MM.1S (cell line): Measurements from ENCODE around the gene SREBF2.

Experiments used
- EZH2 ChIP-seq: fragments of 300-600 bp; sonication (generic); optimal IDR thresholded peaks from 2 replicates; pipeline ENCODE3; 2017; ENCODE audit warnings: low read depth, mild to moderate bottlenecking, antibody characterized with exemption, low read length, mixed read lengths
- TF ChIP-seq, protein P1 (sequence below): fragments of 300-600 bp; sonication (generic); IDR thresholded peaks from 2 replicates; pipeline ENCODE4 v1.5.1; 2016; ENCODE audit warnings: antibody characterized with exemption, low read length, mixed read lengths

DNA sequence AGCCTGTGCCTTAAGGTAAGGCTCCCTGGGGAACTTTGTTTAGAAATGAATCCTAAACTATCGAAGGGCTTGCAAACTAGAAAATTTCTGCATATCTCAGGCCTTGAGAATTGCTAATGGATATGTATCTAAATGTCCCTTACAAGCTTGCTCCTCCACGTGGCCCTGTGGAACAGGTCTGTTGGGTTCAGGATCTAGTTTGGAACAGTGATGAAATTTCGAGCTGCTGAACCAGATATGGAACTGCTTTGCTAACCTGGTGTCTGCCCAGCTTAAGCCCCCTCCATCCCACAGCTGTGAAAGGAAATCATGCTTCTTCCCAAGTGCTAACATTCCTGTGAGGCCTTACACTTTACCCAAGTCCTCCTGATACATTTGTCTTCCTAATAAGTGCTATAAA is 11.6 kb downstream of the SREBF2 start:
- TF ChIP-seq, protein P1, sequence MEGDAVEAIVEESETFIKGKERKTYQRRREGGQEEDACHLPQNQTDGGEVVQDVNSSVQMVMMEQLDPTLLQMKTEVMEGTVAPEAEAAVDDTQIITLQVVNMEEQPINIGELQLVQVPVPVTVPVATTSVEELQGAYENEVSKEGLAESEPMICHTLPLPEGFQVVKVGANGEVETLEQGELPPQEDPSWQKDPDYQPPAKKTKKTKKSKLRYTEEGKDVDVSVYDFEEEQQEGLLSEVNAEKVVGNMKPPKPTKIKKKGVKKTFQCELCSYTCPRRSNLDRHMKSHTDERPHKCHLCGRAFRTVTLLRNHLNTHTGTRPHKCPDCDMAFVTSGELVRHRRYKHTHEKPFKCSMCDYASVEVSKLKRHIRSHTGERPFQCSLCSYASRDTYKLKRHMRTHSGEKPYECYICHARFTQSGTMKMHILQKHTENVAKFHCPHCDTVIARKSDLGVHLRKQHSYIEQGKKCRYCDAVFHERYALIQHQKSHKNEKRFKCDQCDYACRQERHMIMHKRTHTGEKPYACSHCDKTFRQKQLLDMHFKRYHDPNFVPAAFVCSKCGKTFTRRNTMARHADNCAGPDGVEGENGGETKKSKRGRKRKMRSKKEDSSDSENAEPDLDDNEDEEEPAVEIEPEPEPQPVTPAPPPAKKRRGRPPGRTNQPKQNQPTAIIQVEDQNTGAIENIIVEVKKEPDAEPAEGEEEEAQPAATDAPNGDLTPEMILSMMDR = no peak
- TF ChIP-seq EZH2 = no peak
